ENCODE results near the gene APOBEC3A.
"Not testable (repeated sequence)": the region's sequence is repeated elsewhere in the genome, so short reads cannot be mapped to it uniquely, and the experiment has no call there.

APOBEC3A gene

GRCh38 chr22:38981005-38981991 lies 23.9 kb downstream of the APOBEC3A start:
- DNase-seq (ENCODE audit: low read depth in 2 of 2) = no peak

- DNase-seq (ENCODE audit: low read depth in 2 of 2) = peak; percentile 31 to 43
These were observed 24.9 kb downstream of the APOBEC3A start, which contains the start of gene APOBEC3B for GRCh38 chr22:38981992-38982927. TSS of gene APOBEC3B (plus strand) at chr22:38982347. CDS start at chr22:38982454, 107 bp downstream.

- no peak for DNase-seq (ENCODE audit: low read depth in 2 of 2)
These were observed 26.8 kb downstream of the APOBEC3A start for GRCh38 chr22:38984224-38984623.

- peak; percentile 70 to 74 for DNase-seq (ENCODE audit: low read depth in 2 of 2)
These were observed 27.7 kb downstream of the APOBEC3A start for GRCh38 chr22:38984784-38985757.

GRCh38 chr22:38986629-38987028 lies 29.2 kb downstream of the APOBEC3A start:
- no peak for DNase-seq (ENCODE audit: low read depth in 2 of 2)

DNA sequence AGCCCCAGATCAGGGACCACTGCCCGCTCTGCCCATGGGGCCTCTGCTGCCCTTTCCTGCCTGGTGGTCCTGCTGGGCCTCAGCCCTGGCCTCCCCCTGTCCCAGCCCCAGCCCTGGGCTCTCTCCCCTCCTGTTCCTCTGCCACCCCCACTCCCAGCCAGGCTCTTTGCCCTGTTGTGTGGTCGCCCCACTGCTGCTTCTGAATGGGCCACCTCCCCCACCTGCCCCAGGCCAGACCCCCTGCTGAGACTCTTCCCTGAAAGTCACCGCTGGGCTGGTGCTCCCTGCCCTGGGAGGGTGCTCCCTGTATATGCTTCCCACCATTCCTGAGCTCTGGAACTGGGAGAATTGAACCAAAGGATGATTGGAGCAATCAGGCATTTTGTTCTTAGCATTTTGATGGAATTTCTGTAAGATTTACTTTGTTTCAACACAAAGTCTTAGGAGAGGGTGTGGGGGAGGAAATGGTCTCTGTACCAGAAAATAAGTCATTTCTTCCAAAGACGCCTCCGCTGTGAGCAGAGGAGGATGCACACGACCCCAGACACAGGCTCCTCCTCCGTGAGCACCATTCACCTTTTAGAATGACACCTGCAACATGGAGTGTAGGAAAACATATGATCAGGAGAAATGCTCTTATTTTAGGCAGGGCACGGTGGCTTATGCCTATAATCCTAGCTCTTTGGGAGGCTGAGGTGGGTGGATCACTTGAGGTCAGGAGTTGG lies 29.9 kb downstream of the APOBEC3A start:
- DNase-seq (ENCODE audit: low read depth in 2 of 2) = no peak

DNA sequence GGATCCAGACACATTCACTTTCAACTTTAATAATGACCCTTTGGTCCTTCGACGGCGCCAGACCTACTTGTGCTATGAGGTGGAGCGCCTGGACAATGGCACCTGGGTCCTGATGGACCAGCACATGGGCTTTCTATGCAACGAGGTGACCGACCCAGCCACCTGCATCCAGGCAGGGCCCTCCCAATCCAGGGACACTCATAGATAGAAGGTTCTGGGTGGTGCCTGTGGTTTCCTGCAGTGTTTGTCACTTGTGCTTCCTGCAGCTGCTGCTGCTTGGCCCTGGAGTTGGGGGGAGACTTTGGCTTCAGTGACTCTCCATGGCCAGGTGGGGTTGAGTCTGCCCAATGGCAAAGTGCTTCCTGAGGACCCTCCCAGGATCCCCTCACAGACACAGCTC lies 32.1 kb downstream of the APOBEC3A start:
- no peak for DNase-seq (ENCODE audit: low read depth in 2 of 2)

- not testable (repeated sequence) for DNase-seq (ENCODE audit: low read depth in 2 of 2)
These were observed 35.5 kb downstream of the APOBEC3A start for GRCh38 chr22:38992871-38993371.

DNA sequence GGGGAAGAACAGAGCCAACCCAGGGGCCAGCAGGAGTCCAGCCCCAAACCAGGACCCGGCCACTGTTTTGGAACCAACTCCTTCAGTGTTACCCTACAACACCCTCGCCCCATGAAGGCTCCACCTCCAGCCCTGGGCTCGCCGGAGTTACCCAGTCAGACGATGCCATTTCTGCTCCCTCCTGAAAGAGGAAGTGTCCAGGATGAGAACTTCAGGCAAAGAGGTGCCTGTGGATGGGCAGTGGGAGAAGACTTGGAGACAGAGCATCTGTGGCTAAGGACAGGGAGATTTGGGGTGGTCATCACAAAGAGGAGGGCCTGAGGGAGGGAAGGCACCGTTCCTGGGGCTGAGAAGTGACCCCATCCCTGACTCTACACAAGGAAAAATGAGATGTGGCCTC lies 38.7 kb downstream of the APOBEC3A start:
- DNase-seq (ENCODE audit: low read depth in 2 of 2) = no peak

GRCh38 chr22:38997518-38997917 lies 40.1 kb downstream of the APOBEC3A start:
- DNase-seq (ENCODE audit: low read depth in 2 of 2) = no peak

- DNase-seq (ENCODE audit: low read depth in 2 of 2) = peak; percentile 47 to 60
These were observed 45.8 kb downstream of the APOBEC3A start for GRCh38 chr22:39003165-39003638.

GRCh38 chr22:39007177-39007576 lies 49.8 kb downstream of the APOBEC3A start:
- no peak for DNase-seq (ENCODE audit: low read depth in 2 of 2)

- DNase-seq (ENCODE audit: low read depth in 2 of 2) = not testable (repeated sequence)
These were observed 51.0 kb downstream of the APOBEC3A start for GRCh38 chr22:39008271-39008850.

GRCh38 chr22:39010946-39011345 lies 53.5 kb downstream of the APOBEC3A start:
- no peak for DNase-seq (ENCODE audit: low read depth in 2 of 2)

All from activated CD4-positive, alpha-beta T cell treated with anti-CD3 and anti-CD28 coated beads for 24 hours (primary cell).